Transverse colon (tissue), 4 donors: ENCODE data around the gene TMEM209. TPM values are rescaled to one million over a fixed set of nuclear protein-coding genes. Genes with fewer than 3 reads are reported as not detected.
"Not testable (repeated sequence)": the region's sequence is repeated elsewhere in the genome, so short reads cannot be mapped to it uniquely, and the experiment has no call there.

Experiments used
- DNase-seq: peaks from one replicate; pipeline ENCODE4 v3.0.0-alpha.2; 2019
- H3K27ac ChIP-seq, 4 donors: fragments of 200-600 bp; sonication (generic); 2 replicates each; pipeline ENCODE4 v1.5.1; 2016 to 2018; ENCODE audit warnings: inconsistent platforms in 4 of 4
- H3K27me3 ChIP-seq: fragments of 200-600 bp; sonication (generic); 2 replicates; pipeline ENCODE4 v1.5.1; 2017; ENCODE audit warnings: inconsistent platforms
- H3K36me3 ChIP-seq, 4 donors: fragments of 200-600 bp; sonication (generic); 2 replicates each; pipeline ENCODE4 v1.5.1; 2017 to 2019; ENCODE audit warnings: inconsistent platforms in 4 of 4
- H3K4me1 ChIP-seq, 4 donors: fragments of 200-600 bp; sonication (generic); 2 replicates each; pipeline ENCODE4 v1.5.1; 2017 to 2020; ENCODE audit warnings: inconsistent platforms in 4 of 4
- H3K4me3 ChIP-seq, 4 donors: fragments of 200-600 bp; sonication (generic); 1 replicate in 1 of 4; 2 replicates in 3 of 4; pipeline versions ENCODE4 v1.5.1 to v1.6.1; 2017 to 2019; ENCODE audit warnings: inconsistent platforms in 4 of 4
- H3K9me3 ChIP-seq, 2 donors: fragments of 200-600 bp; sonication (generic); 2 replicates each; pipeline ENCODE4 v1.5.1; 2017 to 2019; ENCODE audit warnings: inconsistent platforms in 2 of 2
- CTCF ChIP-seq, 5 experiments: fragments of 200-600 bp in 3 of 5; fragments of 450-650 bp in 2 of 5; sonication (generic) in 3 of 5; IDR thresholded peaks; 1 replicate in 2 of 5; 2 replicates in 3 of 5; pipeline ENCODE4 v1.5.1; 2016 to 2017; ENCODE audit warnings: antibody characterized with exemption in 5 of 5, inconsistent platforms in 3 of 5, mild to moderate bottlenecking in 2 of 5, moderate library complexity in 1 of 5
- EP300 ChIP-seq: sonication (generic); formaldehyde crosslinking; IDR thresholded peaks from one replicate; pipeline ENCODE4 v1.6.1; 2017; ENCODE audit warnings: antibody characterized with exemption, low read depth
- POLR2A ChIP-seq: fragments of 450-650 bp; IDR thresholded peaks from one replicate; pipeline ENCODE4 v1.6.1; 2016; ENCODE audit warnings: antibody characterized with exemption, mild to moderate bottlenecking, moderate library complexity
- POLR2AphosphoS5 ChIP-seq, 3 donors: sonication (generic); formaldehyde crosslinking; IDR thresholded peaks; one replicate each; pipeline ENCODE4 v1.6.1; 2016; ENCODE audit warnings: antibody characterized with exemption in 3 of 3
- WGBS, 2 donors: methylation state at CpG; one replicate each; pipeline ENCODE4 v1.1.5; 2018; ENCODE audit warnings: low coverage in 1 of 2; 5-methylcytosine and 5-hydroxymethylcytosine counted together
- in situ Hi-C, 4 donors: fragments of 200-750 bp; cut with MboI; loops; one replicate each; pipeline versions ENCODE4 v1.15.0 to v1.15.1; 2017; ENCODE audit warnings: low sequenced_read_pairs in 3 of 4, low pct_ligation_motif_present in 1 of 4, low pct_unique_long_range_greater_than_20kb in 1 of 4
- intact Hi-C: fragments of 100-400 bp; cut with DNase I; formaldehyde crosslinking; loops from one replicate; pipeline ENCODE4 v1.15.1; 2023; ENCODE audit warnings: low total_unique reads
- total RNA-seq, 4 donors: library from RNA; depleted of rRNA; stranded (reverse); fragments of >200 nt; gene quantifications; one replicate each; pipeline ENCODE4 v1.1.0, GENCODE V29; 2016

The TMEM209 gene
- 10 to 100 TPM in 3 of 4 donors, 1 to 10 TPM in 1; 8.6 to 57.5 (median 17.8) TPM for total RNA-seq

DNA sequence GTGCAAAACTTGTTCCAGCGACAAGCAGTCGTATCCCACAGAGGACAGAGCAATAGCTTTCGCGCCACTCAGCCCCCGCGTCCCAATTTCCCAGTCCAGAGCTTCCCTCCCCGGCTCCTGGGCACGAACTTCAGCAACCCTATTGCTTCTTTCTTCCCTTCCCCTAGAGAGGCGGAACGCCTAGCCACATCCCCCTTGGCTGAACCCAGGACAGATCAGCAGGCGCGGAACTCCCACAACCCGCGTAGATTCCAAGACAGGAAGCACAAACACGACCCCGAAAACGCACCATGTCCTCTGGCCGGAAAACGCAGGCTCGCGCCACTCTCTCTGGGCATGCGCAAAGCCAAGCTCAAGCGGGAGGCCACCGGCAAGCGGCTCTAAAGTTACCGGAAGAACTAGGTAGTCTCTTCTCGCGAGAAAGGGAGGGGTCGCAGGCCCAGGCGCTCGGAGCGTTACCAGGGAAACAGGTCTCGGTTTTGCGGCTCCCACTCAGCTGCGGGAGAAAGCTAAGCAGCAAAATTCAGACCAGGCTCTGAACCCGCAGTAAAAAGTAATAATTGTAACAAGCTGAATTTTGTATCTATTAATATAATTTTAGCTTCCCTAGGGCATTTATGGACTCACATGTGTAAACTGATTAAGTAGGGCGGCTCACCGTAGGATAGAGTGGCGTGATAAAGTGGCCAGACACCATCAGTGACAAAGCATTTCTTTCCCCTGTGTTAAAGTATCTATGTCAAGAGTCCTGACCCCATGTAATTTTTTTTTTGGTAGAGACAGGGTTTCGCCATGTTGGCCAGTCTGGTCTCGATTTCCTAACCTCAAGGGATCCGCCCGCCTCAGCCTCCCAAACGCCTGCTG is at the start of gene TMEM209:
TMEM209 (minus strand) TSS at position 323 of the 864 bp plus-strand sequence; CDS start at position 292, 31 bp downstream.
- in situ Hi-C loops = no loop called here
- TF ChIP-seq POLR2AphosphoS5 (IDR thresholded peaks at IDR 0.05) (peak; percentile 78 to 95 (median 93)), CTCF (IDR thresholded peaks at IDR 0.05) (no peak), POLR2A (peak; percentile 92)
- WGBS, 2 donors = 11 to 37% methylated on average over 6 to 44 of the region's 44 CpGs

GRCh38 chr7:130254555-130254954 is 49.3 kb upstream of the TMEM209 start:
- in situ Hi-C loops = no loop called here
- WGBS, 2 donors = 85% methylated on average over 6 of the region's 6 CpGs; no CpG with 5 or more reads in 1 of the 2 donors
- Histone ChIP-seq H3K27ac (no peak overlapping the region), H3K36me3 (no peaks in the 10 kb centered on the region), H3K9me3 (peaks cover 11 to 26% of the 10 kb centered on the region in 2 donors), H3K4me1 (no peaks in the 10 kb centered on the region), H3K27me3 (no peaks in the 10 kb centered on the region), H3K4me3 (no peak overlapping the region)
- no peak for DNase-seq
- intact Hi-C loops = no loop called here
- no peak for TF ChIP-seq EP300
- no peak for TF ChIP-seq POLR2AphosphoS5 (IDR thresholded peaks at IDR 0.05)
- TF ChIP-seq CTCF (IDR thresholded peaks at IDR 0.05) = no peak
- no peak for TF ChIP-seq POLR2A

More for the DNA sequence above, at the start of gene TMEM209:
- H3K27me3 ChIP-seq = no peaks in the 10 kb centered on the region
- H3K9me3 ChIP-seq = no peaks in the 10 kb centered on the region
- peak; percentile 95 for DNase-seq
- H3K27ac ChIP-seq = peak within 1 kb of the TSS; percentile 89 to 96 (median 94)
- peak within 1 kb of the TSS; percentile 59 to 85 (median 82) for H3K4me3 ChIP-seq
- peaks cover 4 to 32% (median 13%) of the 10 kb centered on the region in 4 donors for H3K4me1 ChIP-seq
- intact Hi-C loops = no loop called here
- H3K36me3 ChIP-seq = peaks cover 0 to 7% (median 2%) of the 10 kb centered on the region in 4 donors

GRCh38 chr7:130249626-130250025 is 44.4 kb upstream of the TMEM209 start:
- WGBS, 2 donors = 90 to 100% methylated on average over 2 to 3 of the region's 3 CpGs
- H3K4me3 ChIP-seq, H3K36me3 ChIP-seq, H3K9me3 ChIP-seq, H3K27ac ChIP-seq, H3K27me3 ChIP-seq, intact Hi-C loops, H3K4me1 ChIP-seq, DNase-seq: not testable (repeated sequence)
- in situ Hi-C loops = loop anchor here in 2 of 4 donors (25.0 kb wide), 1 partner anchor 463 kb away; no protein-coding TSS in a partner anchor

DNA sequence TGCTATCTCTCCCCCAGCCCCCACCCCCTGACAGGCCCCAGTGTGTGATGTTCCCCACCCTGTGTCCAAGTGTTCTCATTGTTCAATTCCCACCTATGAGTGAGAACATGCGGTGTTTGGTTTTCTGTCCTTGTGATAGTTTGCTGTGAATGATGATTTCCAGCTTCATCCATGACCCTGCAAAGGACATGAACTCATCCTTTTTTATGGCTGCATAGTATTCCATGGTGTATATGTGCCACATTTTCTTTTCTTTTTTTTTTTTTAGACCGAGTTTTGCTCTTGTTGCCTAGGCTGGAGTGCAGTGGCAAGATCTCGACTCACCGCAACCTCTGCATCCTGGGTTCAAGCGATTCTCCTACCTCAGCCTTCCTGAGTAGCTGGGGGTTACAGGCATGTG is 43.6 kb upstream of the TMEM209 start:
- H3K4me1 ChIP-seq, H3K4me3 ChIP-seq, H3K36me3 ChIP-seq, H3K27ac ChIP-seq, H3K9me3 ChIP-seq, intact Hi-C loops, DNase-seq, H3K27me3 ChIP-seq: not testable (repeated sequence)
- in situ Hi-C loops = loop anchor here in 2 of 4 donors (25.0 kb wide), 1 partner anchor 463 kb away; no protein-coding TSS in a partner anchor
- 87 to 100% methylated on average over 5 of the region's 5 CpGs for WGBS, 2 donors

DNA sequence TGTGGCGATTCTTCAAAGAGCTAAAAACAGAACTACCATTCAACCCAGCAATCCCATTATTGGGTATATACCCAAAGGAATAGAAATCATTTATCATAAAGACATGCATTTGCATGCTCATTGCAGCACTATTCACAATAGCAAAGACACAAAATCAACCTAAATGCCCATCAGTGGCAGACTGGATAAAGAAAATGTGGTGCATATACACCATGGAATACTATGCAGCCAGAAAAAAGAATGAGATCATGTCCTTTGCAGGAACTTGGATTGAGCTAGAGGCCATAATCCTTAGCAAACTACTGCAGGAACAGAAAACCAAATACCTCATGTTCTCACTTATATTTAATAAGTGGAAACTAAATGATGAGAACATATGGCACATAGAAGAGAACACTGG is 41.3 kb upstream of the TMEM209 start:
- in situ Hi-C loops (loop anchor here in 2 of 4 donors (25.0 kb wide), 1 partner anchor 466 kb away; no protein-coding TSS in a partner anchor), intact Hi-C loops (loop anchor here (2.0 kb wide), 1 partner anchor 78 kb away; no protein-coding TSS in a partner anchor)
- not testable (repeated sequence) for H3K27ac ChIP-seq, H3K27me3 ChIP-seq, H3K4me1 ChIP-seq, H3K9me3 ChIP-seq, H3K4me3 ChIP-seq, H3K36me3 ChIP-seq, DNase-seq
- WGBS, 2 donors = 79 to 100% methylated on average over 1 of the region's 1 CpG

DNA sequence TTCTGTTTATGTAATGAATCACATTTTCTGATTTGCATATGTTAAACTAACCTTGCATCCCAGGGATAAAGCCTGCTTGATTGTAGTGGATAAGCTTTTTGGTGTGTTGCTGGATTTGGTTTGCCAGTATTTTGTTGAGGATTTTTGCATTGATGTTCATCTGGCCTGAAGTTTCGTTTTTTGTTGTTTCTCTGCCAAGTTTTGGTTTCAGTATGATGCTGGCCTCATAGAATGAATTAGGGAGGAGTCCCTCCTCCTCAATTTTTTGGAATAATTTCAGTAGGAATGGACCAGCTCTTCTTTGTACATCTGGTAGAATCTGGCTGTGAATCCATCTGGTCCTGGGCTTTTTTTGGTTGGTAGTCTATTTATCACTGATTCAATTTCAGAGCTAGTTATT is 38.3 kb upstream of the TMEM209 start:
- DNase-seq, intact Hi-C loops, H3K27me3 ChIP-seq, H3K9me3 ChIP-seq, H3K4me3 ChIP-seq, H3K27ac ChIP-seq, H3K36me3 ChIP-seq, H3K4me1 ChIP-seq: not testable (repeated sequence)
- 17% methylated on average over 1 of the region's 1 CpG; no CpG with 5 or more reads in 1 of the 2 donors for WGBS, 2 donors
- in situ Hi-C loops = loop anchor here in 2 of 4 donors (25.0 kb wide), 1 partner anchor 469 kb away; no protein-coding TSS in a partner anchor
